AG04450 (cell line): ENCODE results near the gene LCORL. TPM values are rescaled to one million over a fixed set of nuclear protein-coding genes. Genes with fewer than 3 reads are reported as not detected.

ENCODE experiments used
- CTCF ChIA-PET: fragments of 300-600, 350-600 bp; formaldehyde crosslinking; extraction: SDS; loops from one replicate; lab custom pipeline; 2022; ENCODE audit warnings: antibody characterized with exemption, inconsistent platforms; lab: Charles Lee
- POLR2A ChIA-PET: fragments of 350-600 bp; formaldehyde crosslinking; extraction: SDS; loops from one replicate; lab custom pipeline; 2021; ENCODE audit warnings: antibody characterized with exemption, inconsistent platforms; lab: Yijun Ruan, JAX
- DNase-seq: peaks from one replicate; pipeline ENCODE4 v3.0.0-alpha.2; 2011; ENCODE audit warnings: low read depth, low spot score
- H3K27ac ChIP-seq: one replicate; pipeline ENCODE4 v1.5.1; 2012; ENCODE audit warnings: low read depth, low read length, control low read depth
- H3K27me3 ChIP-seq: one replicate; pipeline ENCODE4 v1.6.0; 2012; ENCODE audit warnings: low read length; ENCODE audit not compliant: control insufficient read depth, insufficient read depth
- H3K4me3 ChIP-seq: 2 replicates; pipeline ENCODE4 v1.5.1; 2011; ENCODE audit warnings: mild to moderate bottlenecking, low read depth, low read length, control low read depth
- H3K9me3 ChIP-seq: 2 replicates; pipeline ENCODE4 v1.5.1; 2012; ENCODE audit warnings: low read length; ENCODE audit not compliant: control insufficient read depth, insufficient read depth
- polyA plus RNA-seq: library from polyadenylated mRNA; depleted of rRNA; stranded (reverse); fragments of >200 nt; gene quantifications from 2 replicates; pipeline ENCODE4 v1.2.3, GENCODE V29; 2011
- TF ChIP-seq, protein P1 (sequence below): IDR thresholded peaks from 2 replicates; pipeline ENCODE4 v1.5.1; 2011; ENCODE audit warnings: low read depth, low read length, control low read depth, inconsistent platforms

The LCORL gene
- polyA plus RNA-seq, 1 experiment = 7.2 TPM

DNA sequence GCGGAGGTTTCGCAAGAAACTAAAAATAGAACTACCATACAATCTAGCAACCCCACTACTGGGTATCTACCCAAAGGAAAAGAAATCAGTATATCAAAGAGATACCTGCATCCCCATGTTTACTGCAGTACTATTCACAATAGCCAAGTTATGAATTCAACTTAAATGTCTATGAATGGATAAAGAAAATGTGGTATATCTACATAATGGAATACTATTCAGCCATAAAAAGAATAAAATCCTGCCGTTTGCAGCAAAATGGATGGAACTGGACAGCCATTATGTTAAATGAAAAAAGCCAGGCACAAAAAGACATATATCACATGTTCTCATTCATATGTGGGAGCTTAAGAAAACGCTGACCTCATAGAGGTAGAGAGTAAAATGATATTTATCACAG is 65.3 kb downstream of the LCORL start:
- no peaks in the 10 kb centered on the region for H3K27me3 ChIP-seq
- H3K4me3 ChIP-seq = no peak overlapping the region
- TF ChIP-seq, protein P1, sequence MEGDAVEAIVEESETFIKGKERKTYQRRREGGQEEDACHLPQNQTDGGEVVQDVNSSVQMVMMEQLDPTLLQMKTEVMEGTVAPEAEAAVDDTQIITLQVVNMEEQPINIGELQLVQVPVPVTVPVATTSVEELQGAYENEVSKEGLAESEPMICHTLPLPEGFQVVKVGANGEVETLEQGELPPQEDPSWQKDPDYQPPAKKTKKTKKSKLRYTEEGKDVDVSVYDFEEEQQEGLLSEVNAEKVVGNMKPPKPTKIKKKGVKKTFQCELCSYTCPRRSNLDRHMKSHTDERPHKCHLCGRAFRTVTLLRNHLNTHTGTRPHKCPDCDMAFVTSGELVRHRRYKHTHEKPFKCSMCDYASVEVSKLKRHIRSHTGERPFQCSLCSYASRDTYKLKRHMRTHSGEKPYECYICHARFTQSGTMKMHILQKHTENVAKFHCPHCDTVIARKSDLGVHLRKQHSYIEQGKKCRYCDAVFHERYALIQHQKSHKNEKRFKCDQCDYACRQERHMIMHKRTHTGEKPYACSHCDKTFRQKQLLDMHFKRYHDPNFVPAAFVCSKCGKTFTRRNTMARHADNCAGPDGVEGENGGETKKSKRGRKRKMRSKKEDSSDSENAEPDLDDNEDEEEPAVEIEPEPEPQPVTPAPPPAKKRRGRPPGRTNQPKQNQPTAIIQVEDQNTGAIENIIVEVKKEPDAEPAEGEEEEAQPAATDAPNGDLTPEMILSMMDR = no peak
- POLR2A ChIA-PET = no interaction called here
- CTCF ChIA-PET = no interaction called here
- no peak overlapping the region for H3K27ac ChIP-seq
- no peaks in the 10 kb centered on the region for H3K9me3 ChIP-seq
- DNase-seq = no peak

DNA sequence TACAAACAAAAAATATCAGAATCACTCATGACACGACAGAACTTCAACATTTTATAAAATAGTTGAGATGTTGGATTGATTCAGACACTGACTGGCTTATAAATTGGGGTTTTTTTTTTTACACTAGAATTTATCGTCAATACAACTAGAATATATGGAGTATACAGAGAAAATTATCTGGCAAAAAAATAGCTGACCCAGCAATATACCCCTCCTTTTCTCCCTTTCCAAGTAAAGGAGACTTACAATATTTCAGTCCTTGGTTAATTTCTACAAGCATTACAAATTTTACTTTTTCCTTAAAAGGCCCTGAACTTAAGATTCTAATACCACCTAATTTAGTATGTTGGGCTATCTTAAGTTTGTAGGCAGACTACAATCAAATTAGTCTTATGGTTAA is 76.3 kb downstream of the LCORL start:
- H3K4me3 ChIP-seq = no peak overlapping the region
- TF ChIP-seq, protein P1 = no peak
- ChIA-PET CTCF (no interaction called here), POLR2A (no interaction called here)
- DNase-seq = no peak
- no peaks in the 10 kb centered on the region for H3K9me3 ChIP-seq
- no peaks in the 10 kb centered on the region for H3K27me3 ChIP-seq
- no peak overlapping the region for H3K27ac ChIP-seq

DNA sequence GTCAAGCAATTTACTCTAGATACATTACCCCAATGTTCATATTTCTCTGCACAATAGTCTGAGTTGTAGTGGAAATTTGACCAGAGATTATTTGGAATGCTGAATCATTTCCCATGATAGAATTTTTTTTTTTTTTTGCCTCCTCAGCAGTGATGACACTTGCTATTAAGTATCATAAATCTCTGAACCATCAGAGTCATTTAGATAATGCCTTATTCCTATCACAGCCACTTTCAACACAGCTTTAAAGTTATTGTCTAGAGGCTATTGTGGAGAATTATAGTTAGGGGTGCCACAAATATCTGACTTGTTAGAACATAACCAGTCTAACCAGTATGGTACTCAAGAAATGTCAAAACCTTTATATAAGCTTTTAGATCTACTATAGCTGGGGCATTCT is 79.8 kb downstream of the LCORL start:
- DNase-seq = no peak
- POLR2A ChIA-PET = no interaction called here
- CTCF ChIA-PET = interaction anchor here (1.0 kb wide), 1 partner anchor 653 kb away, joined by 3 read pairs; no protein-coding TSS in a partner anchor
- Histone ChIP-seq H3K9me3 (no peaks in the 10 kb centered on the region), H3K27ac (no peak overlapping the region), H3K27me3 (no peaks in the 10 kb centered on the region), H3K4me3 (no peak overlapping the region)
- TF ChIP-seq, protein P1 = no peak

DNA sequence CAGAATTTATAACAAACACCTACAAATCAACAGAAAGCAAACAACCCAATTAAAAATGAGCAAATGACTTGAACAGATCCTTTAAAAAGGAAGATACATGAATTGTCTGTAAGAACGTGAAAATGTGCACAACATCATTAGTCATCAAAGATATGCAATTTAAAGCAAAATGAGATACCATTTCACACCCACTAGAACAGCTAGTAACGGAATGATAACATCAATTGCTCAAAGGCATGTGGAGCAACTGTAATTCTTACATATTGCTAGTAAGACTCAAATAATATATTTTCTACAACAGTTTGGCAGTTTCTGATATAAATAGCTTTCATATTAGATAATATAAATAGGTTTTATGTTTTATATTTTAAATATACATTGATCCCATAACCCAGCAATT is 82.5 kb downstream of the LCORL start:
- Histone ChIP-seq H3K4me3 (no peak overlapping the region), H3K27ac (no peak overlapping the region), H3K27me3 (no peaks in the 10 kb centered on the region), H3K9me3 (no peaks in the 10 kb centered on the region)
- ChIA-PET CTCF (no interaction called here), POLR2A (no interaction called here)
- TF ChIP-seq, protein P1 = no peak
- DNase-seq = no peak

DNA sequence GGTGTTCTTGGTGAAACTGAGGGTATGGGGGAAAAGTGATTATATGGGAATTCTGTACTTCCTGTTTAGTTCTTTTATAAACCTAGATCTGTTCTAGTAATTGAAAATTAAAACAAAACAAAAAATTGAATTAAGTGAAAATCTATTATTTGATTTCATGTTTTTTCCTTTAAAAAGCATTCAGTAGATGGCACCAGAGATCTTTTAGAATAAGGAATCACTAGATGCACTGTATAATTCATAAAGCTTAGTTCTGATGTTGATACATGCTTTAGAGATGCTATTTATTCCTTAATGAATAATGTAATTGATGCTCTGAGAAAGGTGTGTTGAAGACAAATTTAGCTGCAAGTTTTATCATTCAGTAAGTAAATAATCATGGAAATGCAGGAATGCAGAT is 87.3 kb downstream of the LCORL start:
- no peak overlapping the region for H3K4me3 ChIP-seq
- no peaks in the 10 kb centered on the region for H3K27me3 ChIP-seq
- ChIA-PET CTCF (interaction anchor here (1.4 kb wide), 1 partner anchor 659 kb away, joined by 3 read pairs; no protein-coding TSS in a partner anchor), POLR2A (no interaction called here)
- TF ChIP-seq, protein P1 = peak; percentile 39
- no peak overlapping the region for H3K27ac ChIP-seq
- DNase-seq = no peak
- no peaks in the 10 kb centered on the region for H3K9me3 ChIP-seq
